ENCODE results near the gene PCDHGB4.
"Not testable (repeated sequence)": the region's sequence is repeated elsewhere in the genome, so short reads cannot be mapped to it uniquely, and the experiment has no call there.

Gene PCDHGB4

DNA sequence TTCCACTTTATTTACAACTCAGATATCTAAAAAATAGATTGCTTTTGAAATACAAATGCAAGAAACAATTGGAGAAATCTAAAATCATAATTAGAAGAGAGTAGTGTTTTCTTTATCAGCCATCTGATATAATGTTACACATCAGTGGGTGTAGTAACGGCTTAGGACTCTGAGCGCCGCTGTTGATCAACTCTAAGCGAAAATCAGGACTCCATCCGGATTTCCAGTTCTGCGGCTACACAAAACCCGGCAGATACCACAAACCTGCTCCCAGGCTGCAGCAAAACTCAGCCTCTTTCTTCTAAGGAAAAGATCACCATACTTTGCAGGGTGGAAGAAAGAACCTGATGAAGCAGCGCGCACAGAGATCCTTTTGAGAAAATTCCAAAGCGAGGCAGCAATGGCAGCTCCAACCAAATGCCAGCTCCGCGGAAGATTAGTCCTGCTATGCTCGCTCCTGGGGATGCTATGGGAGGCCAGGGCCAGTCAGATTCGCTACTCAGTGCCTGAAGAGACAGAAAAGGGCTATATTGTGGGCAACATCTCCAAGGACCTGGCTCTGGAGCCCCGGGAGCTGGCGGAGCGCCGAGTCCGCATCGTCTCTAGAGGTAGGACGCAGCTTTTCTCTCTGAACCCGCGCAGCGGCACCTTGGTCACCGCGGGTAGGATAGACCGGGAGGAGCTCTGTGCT lies 15.2 kb downstream of the PCDHGB4 start, which contains the start of gene PCDHGA9:
Gene PCDHGA9 (plus strand): TSS at position 226 of the 691 bp plus-strand sequence. CDS start 175 bp downstream, at position 401.
- no peak for DNase-seq

DNA sequence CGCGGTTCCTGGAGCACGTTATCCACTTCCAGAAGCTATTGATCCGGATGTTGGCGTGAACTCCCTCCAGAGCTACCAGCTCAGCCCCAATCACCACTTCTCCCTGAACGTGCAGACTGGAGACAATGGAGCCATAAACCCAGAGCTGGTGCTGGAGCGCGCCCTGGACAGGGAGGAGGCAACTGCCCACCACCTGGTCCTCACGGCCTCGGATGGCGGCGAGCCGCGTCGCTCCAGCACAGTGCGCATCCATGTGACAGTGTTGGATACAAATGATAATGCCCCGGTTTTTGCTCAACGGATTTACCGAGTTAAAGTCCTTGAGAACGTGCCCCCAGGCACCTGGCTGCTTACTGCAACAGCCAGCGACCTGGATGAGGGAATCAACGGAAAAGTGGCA lies 15.9 kb downstream of the PCDHGB4 start:
- DNase-seq, result no peak

GRCh38 chr5:141407790-141408505 lies 20.4 kb downstream of the PCDHGB4 start, which contains the start of gene PCDHGB6:
PCDHGB6 (plus strand) TSS chr5:141408021; CDS start chr5:141408203, 182 bp downstream.
- DNase-seq, result peak in 3 of 6 experiments; percentile 23 to 37 (median 24)

- DNase-seq, result no peak
Observed at GRCh38 chr5:141409598-141410306, 22.3 kb downstream of the PCDHGB4 start.

GRCh38 chr5:141411575-141411974 lies 24.1 kb downstream of the PCDHGB4 start:
- DNase-seq, result no peak

DNA sequence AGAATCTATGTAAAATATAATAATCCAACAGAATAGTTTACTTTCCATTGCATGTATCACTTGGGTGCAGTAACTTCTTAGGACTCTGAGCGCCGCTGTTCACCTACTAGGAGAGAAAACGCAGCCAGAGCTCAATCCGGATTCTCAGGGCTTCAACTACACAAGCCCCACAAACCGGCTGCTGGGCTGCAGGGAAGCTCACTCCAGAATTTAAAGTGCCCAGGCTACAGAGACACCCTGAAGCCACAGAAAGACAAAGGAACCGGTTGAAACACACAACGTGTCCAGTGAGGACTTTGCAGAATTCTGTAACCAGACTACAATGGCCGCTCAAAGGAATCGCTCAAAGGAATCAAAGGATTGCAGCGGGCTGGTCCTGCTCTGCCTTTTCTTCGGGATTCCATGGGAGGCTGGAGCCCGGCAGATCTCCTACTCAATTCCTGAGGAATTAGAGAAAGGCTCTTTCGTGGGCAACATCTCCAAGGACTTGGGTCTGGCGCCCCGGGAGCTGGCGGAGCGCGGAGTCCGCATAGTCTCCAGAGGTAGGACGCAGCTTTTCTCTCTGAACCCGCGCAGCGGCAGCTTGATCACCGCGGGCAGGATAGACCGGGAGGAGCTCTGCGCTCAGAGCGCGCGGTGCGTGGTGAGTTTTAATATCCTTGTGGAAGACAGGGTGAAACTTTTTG lies 25.5 kb downstream of the PCDHGB4 start, which contains the start of gene PCDHGA10:
Gene PCDHGA10 (plus strand): TSS at position 134 of the 686 bp plus-strand sequence. CDS start 189 bp downstream, at position 323.
- peak in 5 of 6 experiments; percentile 21 to 56 (median 31) for DNase-seq

- DNase-seq, result no peak
Observed at GRCh38 chr5:141413540-141414069, 26.1 kb downstream of the PCDHGB4 start.

GRCh38 chr5:141414548-141415274 lies 27.2 kb downstream of the PCDHGB4 start:
- DNase-seq, result not testable (repeated sequence)

- not testable (repeated sequence) for DNase-seq
Observed at GRCh38 chr5:141415275-141415618, 27.7 kb downstream of the PCDHGB4 start.

GRCh38 chr5:141417494-141418172 lies 30.1 kb downstream of the PCDHGB4 start, which contains the start of gene PCDHGB7:
PCDHGB7 (plus strand) TSS chr5:141417677; CDS start chr5:141417860, 183 bp downstream.
- DNase-seq, result peak in 3 of 6 experiments; percentile 18 to 28 (median 27)

- DNase-seq, result no peak
Observed at GRCh38 chr5:141419074-141419880, 31.8 kb downstream of the PCDHGB4 start.

- DNase-seq, result peak in 3 of 6 experiments; percentile 5 to 57 (median 33)
Observed at GRCh38 chr5:141420855-141421488, 33.5 kb downstream of the PCDHGB4 start, which contains the start of gene PCDHGA11. PCDHGA11 (plus strand) TSS chr5:141421051; CDS start chr5:141421228, 177 bp downstream.

DNA sequence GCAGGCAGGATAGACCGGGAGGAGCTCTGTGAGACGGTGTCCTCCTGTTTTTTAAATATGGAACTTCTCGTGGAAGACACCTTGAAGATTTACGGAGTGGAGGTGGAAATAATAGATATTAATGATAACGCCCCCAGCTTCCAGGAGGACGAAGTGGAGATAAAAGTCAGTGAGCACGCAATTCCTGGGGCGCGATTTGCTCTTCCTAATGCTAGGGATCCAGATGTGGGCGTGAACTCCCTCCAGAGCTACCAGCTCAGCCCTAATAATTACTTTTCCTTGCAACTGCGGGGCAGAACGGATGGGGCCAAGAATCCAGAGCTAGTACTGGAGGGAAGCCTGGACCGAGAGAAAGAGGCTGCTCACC lies 34.0 kb downstream of the PCDHGB4 start:
- DNase-seq, result no peak

GRCh38 chr5:141422742-141423291 lies 35.3 kb downstream of the PCDHGB4 start:
- no peak for DNase-seq

- DNase-seq, result no peak
Observed at GRCh38 chr5:141427783-141428426, 40.4 kb downstream of the PCDHGB4 start.

- DNase-seq, result no peak
Observed at GRCh38 chr5:141430332-141431113, 43.0 kb downstream of the PCDHGB4 start, which contains the start of gene PCDHGA12. PCDHGA12 (plus strand) TSS chr5:141430507; CDS start chr5:141430760, 253 bp downstream.

DNA sequence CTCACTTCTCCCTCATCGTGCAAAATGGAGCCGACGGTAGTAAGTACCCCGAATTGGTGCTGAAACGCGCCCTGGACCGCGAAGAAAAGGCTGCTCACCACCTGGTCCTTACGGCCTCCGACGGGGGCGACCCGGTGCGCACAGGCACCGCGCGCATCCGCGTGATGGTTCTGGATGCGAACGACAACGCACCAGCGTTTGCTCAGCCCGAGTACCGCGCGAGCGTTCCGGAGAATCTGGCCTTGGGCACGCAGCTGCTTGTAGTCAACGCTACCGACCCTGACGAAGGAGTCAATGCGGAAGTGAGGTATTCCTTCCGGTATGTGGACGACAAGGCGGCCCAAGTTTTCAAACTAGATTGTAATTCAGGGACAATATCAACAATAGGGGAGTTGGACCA lies 43.8 kb downstream of the PCDHGB4 start:
- DNase-seq, result peak in 1 of 6 experiments; percentile 19
